Astrocyte (in vitro differentiated cells and primary cell): ENCODE data around the gene MIA. TPM values are rescaled to one million over a fixed set of nuclear protein-coding genes. Genes with fewer than 3 reads are reported as not detected.

Source experiments
- DNase-seq: peaks from one replicate; pipeline ENCODE4 v3.0.0-alpha.2; 2010; ENCODE audit warnings: low read depth
- FAIRE-seq: peaks from 2 replicates; lab custom pipeline; 2011; peaks lifted over from hg19 to GRCh38; lab: Jason Lieb, UNC
- H2AFZ ChIP-seq: 2 replicates; pipeline ENCODE4 v1.6.0; 2012; ENCODE audit warnings: low read depth, low read length, inconsistent platforms
- H3K27ac ChIP-seq: 2 replicates; pipeline ENCODE4 v1.5.1; 2011; ENCODE audit warnings: low read depth, low read length, inconsistent platforms
- H3K27me3 ChIP-seq: 2 replicates; pipeline ENCODE4 v1.6.0; 2011; ENCODE audit warnings: low read length, inconsistent platforms; ENCODE audit not compliant: insufficient read depth
- H3K36me3 ChIP-seq: 2 replicates; pipeline ENCODE4 v1.5.1; 2011; ENCODE audit warnings: low read length, inconsistent platforms; ENCODE audit not compliant: insufficient read depth
- H3K4me1 ChIP-seq: 2 replicates; pipeline ENCODE4 v1.5.1; 2011; ENCODE audit warnings: low read length, inconsistent platforms; ENCODE audit not compliant: insufficient read depth
- H3K4me2 ChIP-seq: 2 replicates; pipeline ENCODE4 v1.6.0; 2012; ENCODE audit warnings: low read length, inconsistent platforms
- H3K4me3 ChIP-seq: 2 replicates; pipeline ENCODE4 v1.5.1; 2011; ENCODE audit warnings: low read depth, mild to moderate bottlenecking, low read length, inconsistent platforms; ENCODE audit not compliant: insufficient read depth
- H3K79me2 ChIP-seq: 2 replicates; pipeline ENCODE4 v1.6.0; 2012; ENCODE audit warnings: mild to moderate bottlenecking, low read length, inconsistent platforms; ENCODE audit not compliant: insufficient read depth
- H3K9ac ChIP-seq: 2 replicates; pipeline ENCODE4 v1.6.0; 2012; ENCODE audit warnings: mild to moderate bottlenecking, low read length, inconsistent platforms
- H3K9me3 ChIP-seq: 2 replicates; pipeline ENCODE4 v1.5.1; 2012; ENCODE audit warnings: low read depth, mild to moderate bottlenecking, low read length, inconsistent platforms; ENCODE audit not compliant: insufficient read depth
- H4K20me1 ChIP-seq: 2 replicates; pipeline ENCODE4 v1.6.0; 2012; ENCODE audit warnings: low read length, inconsistent platforms; ENCODE audit not compliant: insufficient read depth
- H3K27ac Mint-ChIP-seq: one replicate; pipeline ENCODE4 v1.8.0; 2021; ENCODE audit warnings: mild to moderate bottlenecking, mixed read lengths; ENCODE audit not compliant: unreplicated experiment
- H3K27me3 Mint-ChIP-seq: one replicate; pipeline ENCODE4 v1.8.0; 2021; ENCODE audit warnings: low read depth, mixed read lengths; ENCODE audit not compliant: unreplicated experiment
- H3K36me3 Mint-ChIP-seq: one replicate; pipeline ENCODE4 v1.8.0; 2021; ENCODE audit warnings: low read depth, mixed read lengths; ENCODE audit not compliant: unreplicated experiment
- H3K4me1 Mint-ChIP-seq: one replicate; pipeline ENCODE4 v1.8.0; 2021; ENCODE audit warnings: low read depth, mixed read lengths; ENCODE audit not compliant: unreplicated experiment
- H3K4me3 Mint-ChIP-seq: one replicate; pipeline ENCODE4 v1.8.0; 2021; ENCODE audit warnings: mild to moderate bottlenecking, moderate library complexity, mixed read lengths; ENCODE audit not compliant: unreplicated experiment
- H3K9me3 Mint-ChIP-seq: one replicate; pipeline ENCODE4 v1.8.0; 2021; ENCODE audit warnings: mild to moderate bottlenecking, mixed read lengths; ENCODE audit not compliant: unreplicated experiment
- CTCF ChIP-seq: IDR thresholded peaks from 2 replicates; pipeline ENCODE4 v1.5.1; 2011; ENCODE audit warnings: low read depth, mild to moderate bottlenecking, inconsistent platforms, low read length, moderate library complexity; ENCODE audit not compliant: insufficient read depth
- EZH2 ChIP-seq: IDR thresholded peaks from 2 replicates; pipeline ENCODE4 v1.6.1; 2012; ENCODE audit warnings: mild to moderate bottlenecking, low read length, inconsistent platforms; ENCODE audit not compliant: insufficient read depth
- total RNA-seq: library from RNA; stranded (reverse); gene quantifications from 2 replicates; pipeline ENCODE4 v1.2.1, GENCODE V29; 2021

The MIA gene
- total RNA-seq, 1 donor from 2014 or later = 2.5 TPM

GRCh38 chr19:40747536-40747935 lies 27.8 kb upstream of the MIA start:
- Histone ChIP-seq H3K9ac (no peak overlapping the region), H3K27me3 (no peaks in the 10 kb centered on the region), H3K4me1 (peaks cover 18% of the 10 kb centered on the region), H4K20me1 (no peaks in the 10 kb centered on the region), H3K9me3 (no peaks in the 10 kb centered on the region), H3K27ac (no peak overlapping the region), H2AFZ (no peak overlapping the region), H3K4me3 (no peak overlapping the region), H3K79me2 (peaks cover 15% of the 10 kb centered on the region), H3K4me2 (no peak overlapping the region), H3K36me3 (no peaks in the 10 kb centered on the region)
- H3K4me1 Mint-ChIP-seq = peaks cover 15% of the 10 kb centered on the region
- DNase-seq (no peak), FAIRE-seq (no peak)
- H3K9me3 Mint-ChIP-seq = no peaks in the 10 kb centered on the region
- H3K27ac Mint-ChIP-seq = no peak overlapping the region
- no peaks in the 10 kb centered on the region for H3K27me3 Mint-ChIP-seq
- peaks cover 2% of the 10 kb centered on the region for H3K36me3 Mint-ChIP-seq
- no peak overlapping the region for H3K4me3 Mint-ChIP-seq
- TF ChIP-seq CTCF (no peak), EZH2 (no peak)

GRCh38 chr19:40750058-40750873 lies 25.1 kb upstream of the MIA start, which contains the start of gene ACTMAP:
Gene ACTMAP (minus strand): TSS chr19:40750477. CDS start chr19:40749803, 674 bp downstream.
- H3K79me2 ChIP-seq = peaks cover 41% of the 10 kb centered on the region
- H2AFZ ChIP-seq = peak within 1 kb of the TSS; percentile 81

More at GRCh38 chr19:40750058-40750873, 25.1 kb upstream of the MIA start, which contains the start of gene ACTMAP:
- DNase-seq = peak; percentile 99
- no peaks in the 10 kb centered on the region for H3K27me3 ChIP-seq
- H3K4me3 ChIP-seq = peak within 1 kb of the TSS; percentile 92
- H4K20me1 ChIP-seq = peaks cover 13% of the 10 kb centered on the region
- H3K9ac ChIP-seq = peak within 1 kb of the TSS; percentile 95
- peaks cover 8% of the 10 kb centered on the region for H3K36me3 Mint-ChIP-seq
- no peaks in the 10 kb centered on the region for H3K36me3 ChIP-seq
- peaks cover 21% of the 10 kb centered on the region for H3K4me1 ChIP-seq
- H3K9me3 ChIP-seq = no peaks in the 10 kb centered on the region
- H3K27me3 Mint-ChIP-seq = no peaks in the 10 kb centered on the region
- H3K4me3 Mint-ChIP-seq = peak within 1 kb of the TSS; percentile 99
- TF ChIP-seq EZH2 (no peak), CTCF (no peak)
- H3K27ac Mint-ChIP-seq = peak within 1 kb of the TSS; percentile 99
- H3K4me1 Mint-ChIP-seq = peaks cover 24% of the 10 kb centered on the region
- peak within 1 kb of the TSS; percentile 94 for H3K4me2 ChIP-seq
- H3K9me3 Mint-ChIP-seq = no peaks in the 10 kb centered on the region
- no peak for FAIRE-seq
- H3K27ac ChIP-seq = peak within 1 kb of the TSS; percentile 98
